ENCODE measurements around the gene OR4M1. TPM values are rescaled to one million over a fixed set of nuclear protein-coding genes. Genes with fewer than 3 reads are reported as not detected.
A peak's percentile ranks its signal among the peaks of the same experiment; 100 is the strongest.
"Not testable (repeated sequence)": the region's sequence is repeated elsewhere in the genome, so short reads cannot be mapped to it uniquely, and the experiment has no call there.

The OR4M1 gene
- total RNA-seq, 6 donors from 2014 or later = not detected

- DNase-seq (no peak), ATAC-seq (ENCODE audit: low FRiP score in 2 of 2) (no peak)
- H3K27me3 ChIP-seq = no peaks in the 10 kb centered on the region
- no peak overlapping the region for H3K27ac ChIP-seq
- H3K4me3 ChIP-seq = no peak overlapping the region
- no peak for TF ChIP-seq EP300 (IDR thresholded peaks at IDR 0.05)
- TF ChIP-seq POLR2AphosphoS5 (IDR thresholded peaks at IDR 0.05) = no peak
- H3K9me3 ChIP-seq = peaks cover 0 to 10% (median 0%) of the 10 kb centered on the region in 4 donors
- 57 to 62% methylated on average over 1 of the region's 1 CpG for WGBS, 2 donors
- H3K4me1 ChIP-seq = no peaks in the 10 kb centered on the region
- H3K36me3 ChIP-seq = no peaks in the 10 kb centered on the region
Observed at GRCh38 chr14:19823178-19823577, 49.9 kb downstream of the OR4M1 start.

DNA sequence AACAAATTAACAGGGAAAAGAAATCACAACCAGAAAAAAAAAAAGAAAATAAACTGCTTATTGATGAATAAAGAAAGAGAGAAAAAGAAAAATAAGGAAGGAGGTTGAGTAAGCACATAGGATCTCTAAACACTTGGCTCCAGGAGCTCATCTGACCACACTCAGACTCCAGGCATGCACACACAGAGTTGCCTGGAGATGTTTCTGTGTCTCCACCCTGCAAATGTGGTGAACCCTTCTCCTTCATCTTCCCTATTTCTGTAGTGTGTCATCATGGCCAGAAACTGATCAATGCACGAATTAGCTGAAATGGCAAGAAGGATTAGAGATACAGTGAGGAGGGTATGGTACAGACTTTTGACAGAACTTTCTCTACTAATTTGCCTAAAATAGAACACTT is 50.5 kb downstream of the OR4M1 start:
- Histone ChIP-seq H3K9me3 (peaks cover 0 to 10% (median 0%) of the 10 kb centered on the region in 4 donors), H3K4me1 (no peaks in the 10 kb centered on the region), H3K36me3 (no peaks in the 10 kb centered on the region), H3K27ac (no peak overlapping the region), H3K4me3 (no peak overlapping the region), H3K27me3 (no peaks in the 10 kb centered on the region)
- peak in 1 of 2 donors; percentile 65 for ATAC-seq (ENCODE audit: low FRiP score in 2 of 2)
- WGBS, 2 donors = 19 to 29% methylated on average over 1 of the region's 1 CpG
- DNase-seq = no peak
- TF ChIP-seq EP300 (IDR thresholded peaks at IDR 0.05) = no peak
- TF ChIP-seq POLR2AphosphoS5 (IDR thresholded peaks at IDR 0.05) = no peak
- TF ChIP-seq, protein P1, sequence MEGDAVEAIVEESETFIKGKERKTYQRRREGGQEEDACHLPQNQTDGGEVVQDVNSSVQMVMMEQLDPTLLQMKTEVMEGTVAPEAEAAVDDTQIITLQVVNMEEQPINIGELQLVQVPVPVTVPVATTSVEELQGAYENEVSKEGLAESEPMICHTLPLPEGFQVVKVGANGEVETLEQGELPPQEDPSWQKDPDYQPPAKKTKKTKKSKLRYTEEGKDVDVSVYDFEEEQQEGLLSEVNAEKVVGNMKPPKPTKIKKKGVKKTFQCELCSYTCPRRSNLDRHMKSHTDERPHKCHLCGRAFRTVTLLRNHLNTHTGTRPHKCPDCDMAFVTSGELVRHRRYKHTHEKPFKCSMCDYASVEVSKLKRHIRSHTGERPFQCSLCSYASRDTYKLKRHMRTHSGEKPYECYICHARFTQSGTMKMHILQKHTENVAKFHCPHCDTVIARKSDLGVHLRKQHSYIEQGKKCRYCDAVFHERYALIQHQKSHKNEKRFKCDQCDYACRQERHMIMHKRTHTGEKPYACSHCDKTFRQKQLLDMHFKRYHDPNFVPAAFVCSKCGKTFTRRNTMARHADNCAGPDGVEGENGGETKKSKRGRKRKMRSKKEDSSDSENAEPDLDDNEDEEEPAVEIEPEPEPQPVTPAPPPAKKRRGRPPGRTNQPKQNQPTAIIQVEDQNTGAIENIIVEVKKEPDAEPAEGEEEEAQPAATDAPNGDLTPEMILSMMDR (IDR thresholded peaks at IDR 0.05) = no peak
- TF ChIP-seq POLR2A (IDR thresholded peaks at IDR 0.05) = no peak

DNA sequence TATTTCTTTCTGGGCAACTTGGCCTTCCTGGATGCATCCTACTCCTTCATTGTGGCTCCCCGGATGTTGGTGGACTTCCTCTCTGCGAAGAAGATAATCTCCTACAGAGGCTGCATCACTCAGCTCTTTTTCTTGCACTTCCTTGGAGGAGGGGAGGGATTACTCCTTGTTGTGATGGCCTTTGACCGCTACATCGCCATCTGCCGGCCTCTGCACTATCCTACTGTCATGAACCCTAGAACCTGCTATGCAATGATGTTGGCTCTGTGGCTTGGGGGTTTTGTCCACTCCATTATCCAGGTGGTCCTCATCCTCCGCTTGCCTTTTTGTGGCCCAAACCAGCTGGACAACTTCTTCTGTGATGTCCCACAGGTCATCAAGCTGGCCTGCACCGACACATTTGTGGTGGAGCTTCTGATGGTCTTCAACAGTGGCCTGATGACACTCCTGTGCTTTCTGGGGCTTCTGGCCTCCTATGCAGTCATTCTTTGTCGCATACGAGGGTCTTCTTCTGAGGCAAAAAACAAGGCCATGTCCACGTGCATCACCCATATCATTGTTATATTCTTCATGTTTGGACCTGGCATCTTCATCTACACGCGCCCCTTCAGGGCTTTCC is 54.4 kb downstream of the OR4M1 start:
- H3K27me3 ChIP-seq; H3K36me3 ChIP-seq; H3K9me3 ChIP-seq; H3K4me3 ChIP-seq; H3K27ac ChIP-seq; ATAC-seq (ENCODE audit: low FRiP score in 2 of 2); H3K4me1 ChIP-seq; DNase-seq: not testable (repeated sequence)
- WGBS, 2 donors = 59 to 65% methylated on average over 12 of the region's 12 CpGs

GRCh38 chr14:19828314-19828713 is 55.0 kb downstream of the OR4M1 start:
- H3K4me1 ChIP-seq = no peaks in the 10 kb centered on the region
- 86 to 88% methylated on average over 2 of the region's 2 CpGs for WGBS, 2 donors
- no peaks in the 10 kb centered on the region for H3K27me3 ChIP-seq
- TF ChIP-seq POLR2AphosphoS5 (IDR thresholded peaks at IDR 0.05) (no peak), EP300 (IDR thresholded peaks at IDR 0.05) (no peak), POLR2A (IDR thresholded peaks at IDR 0.05) (no peak)
- TF ChIP-seq, protein P1 (IDR thresholded peaks at IDR 0.05) = no peak
- no peak overlapping the region for H3K27ac ChIP-seq
- no peak for DNase-seq
- H3K36me3 ChIP-seq = no peaks in the 10 kb centered on the region
- ATAC-seq (ENCODE audit: low FRiP score in 2 of 2) = no peak
- no peaks in the 10 kb centered on the region for H3K9me3 ChIP-seq
- H3K4me3 ChIP-seq = no peak overlapping the region

Other genes starting within 250 kb of the OR4M1 start
- not detected for gene OR11H2, start 59.6 kb upstream of the OR4M1 start, total RNA-seq
- gene OR4Q3, start 29.9 kb upstream of the OR4M1 start, total RNA-seq = not detected
- not detected for gene OR4N2, start 30.3 kb downstream of the OR4M1 start, total RNA-seq
- gene OR4K2, start 101.6 kb downstream of the OR4M1 start, total RNA-seq = not detected
- not detected for gene OR4K5, start 147.1 kb downstream of the OR4M1 start, total RNA-seq
- gene OR4K1, start 157.4 kb downstream of the OR4M1 start, total RNA-seq = not detected
- gene OR4K15, start 202.1 kb downstream of the OR4M1 start, total RNA-seq = not detected
- not detected for gene OR4Q2, start 228.7 kb downstream of the OR4M1 start, total RNA-seq
- gene OR4K14, start 245.8 kb downstream of the OR4M1 start, total RNA-seq = not detected